Urinary bladder (tissue), 4 donors: ENCODE results near the gene ELOA. TPM values are rescaled to one million over a fixed set of nuclear protein-coding genes. Genes with fewer than 3 reads are reported as not detected.
"Not testable (repeated sequence)": the region's sequence is repeated elsewhere in the genome, so short reads cannot be mapped to it uniquely, and the experiment has no call there.

Source experiments
- DNase-seq: peaks from one replicate; pipeline ENCODE4 v3.0.0-alpha.2; 2015; ENCODE audit errors: extremely low spot score
- H3K27ac ChIP-seq: one replicate; pipeline ENCODE4 v1.5.1; 2013; ENCODE audit warnings: low read depth, mild to moderate bottlenecking, moderate library complexity
- H3K36me3 ChIP-seq: one replicate; pipeline ENCODE4 v1.6.1; 2013; ENCODE audit warnings: mild to moderate bottlenecking, moderate library complexity; ENCODE audit not compliant: insufficient read depth
- H3K4me1 ChIP-seq: one replicate; pipeline ENCODE4 v1.6.1; 2013; ENCODE audit warnings: mild to moderate bottlenecking, moderate library complexity; ENCODE audit not compliant: insufficient read depth
- H3K4me3 ChIP-seq: one replicate; pipeline ENCODE4 v1.5.1; 2013; ENCODE audit warnings: low read depth, low read length
- WGBS: extraction: QIAGEN DNeasy Blood & Tissue Kit; methylation state at CpG from one replicate; pipeline ENCODE4 v1.1.7; 2013; 5-methylcytosine and 5-hydroxymethylcytosine counted together
- polyA plus RNA-seq: library from polyadenylated mRNA; stranded (reverse); fragments of 200-250 nt; gene quantifications from one replicate; pipeline ENCODE4 v1.2.3, GENCODE V29; 2013
- total RNA-seq: library from RNA; depleted of rRNA; stranded (reverse); fragments of >200 nt; gene quantifications from one replicate; pipeline ENCODE4 v1.2.3, GENCODE V29; 2014
- donor health status: healthy with polysubstance abuse.
- donor health status: healthy.

ELOA gene
- total and polyA plus RNA-seq, 2 donors = 17.3 to 21.5 TPM

GRCh38 chr1:23796466-23797271 lies 53.4 kb downstream of the ELOA start:
- Histone ChIP-seq H3K27ac (no peak overlapping the region), H3K4me1 (no peaks in the 10 kb centered on the region), H3K36me3 (no peaks in the 10 kb centered on the region), H3K4me3 (no peak overlapping the region)
- DNase-seq = no peak
- 55% methylated on average over 17 of the region's 17 CpGs for WGBS

GRCh38 chr1:23797478-23798448 lies 54.5 kb downstream of the ELOA start:
- Histone ChIP-seq H3K4me1 (no peaks in the 10 kb centered on the region), H3K27ac (no peak overlapping the region), H3K36me3 (no peaks in the 10 kb centered on the region), H3K4me3 (no peak overlapping the region)
- no peak for DNase-seq
- WGBS = 80% methylated on average over 20 of the region's 20 CpGs

GRCh38 chr1:23798662-23799142 lies 55.4 kb downstream of the ELOA start:
- no peaks in the 10 kb centered on the region for H3K36me3 ChIP-seq
- H3K27ac ChIP-seq = peak overlapping the region; percentile 49
- H3K4me3 ChIP-seq = no peak overlapping the region
- no peaks in the 10 kb centered on the region for H3K4me1 ChIP-seq
- DNase-seq = no peak
- WGBS = 87% methylated on average over 12 of the region's 12 CpGs

GRCh38 chr1:23799255-23799569 lies 55.9 kb downstream of the ELOA start:
- 69% methylated on average over 7 of the region's 7 CpGs for WGBS
- DNase-seq = no peak
- Histone ChIP-seq H3K36me3 (no peaks in the 10 kb centered on the region), H3K4me1 (no peaks in the 10 kb centered on the region), H3K4me3 (no peak overlapping the region), H3K27ac (peak overlapping the region; percentile 38)

GRCh38 chr1:23799570-23800399 lies 56.5 kb downstream of the ELOA start:
- DNase-seq = peak; percentile 62
- H3K27ac ChIP-seq = peak overlapping the region; percentile 90
- no peaks in the 10 kb centered on the region for H3K4me1 ChIP-seq
- WGBS = 3% methylated on average over 48 of the region's 48 CpGs
- H3K4me3 ChIP-seq = peak overlapping the region; percentile 58
- no peaks in the 10 kb centered on the region for H3K36me3 ChIP-seq

- DNase-seq = peak; percentile 86
- under 1% methylated on average over 82 of the region's 82 CpGs for WGBS
- Histone ChIP-seq H3K27ac (peak within 1 kb of the TSS; percentile 90), H3K36me3 (no peaks in the 10 kb centered on the region), H3K4me1 (no peaks in the 10 kb centered on the region), H3K4me3 (peak within 1 kb of the TSS; percentile 58)
These were observed 57.4 kb downstream of the ELOA start, which contains the start of gene GALE for GRCh38 chr1:23800400-23801337. TSS of gene GALE (minus strand) at chr1:23800754. CDS start at chr1:23799007, 1,747 bp downstream.

GRCh38 chr1:23801338-23801748 lies 58.1 kb downstream of the ELOA start:
- whole genome bisulfite sequencing = 20% methylated on average over 19 of the region's 19 CpGs
- no peaks in the 10 kb centered on the region for H3K36me3 ChIP-seq
- peak overlapping the region; percentile 58 for H3K4me3 ChIP-seq
- DNase-seq = no peak
- no peak overlapping the region for H3K27ac ChIP-seq
- no peaks in the 10 kb centered on the region for H3K4me1 ChIP-seq

GRCh38 chr1:23801876-23802275 lies 58.6 kb downstream of the ELOA start:
- Histone ChIP-seq H3K27ac (no peak overlapping the region), H3K4me3 (no peak overlapping the region), H3K4me1 (no peaks in the 10 kb centered on the region), H3K36me3 (no peaks in the 10 kb centered on the region)
- no peak for DNase-seq
- 62% methylated on average over 10 of the region's 10 CpGs for WGBS

- not testable (repeated sequence) for H3K36me3 ChIP-seq, H3K4me1 ChIP-seq, H3K27ac ChIP-seq, DNase-seq, H3K4me3 ChIP-seq
- 95% methylated on average over 7 of the region's 7 CpGs for WGBS
These were observed 59.6 kb downstream of the ELOA start for GRCh38 chr1:23802809-23803342.

GRCh38 chr1:23803674-23804073 lies 60.4 kb downstream of the ELOA start:
- no peak overlapping the region for H3K27ac ChIP-seq
- no peak for DNase-seq
- H3K4me1 ChIP-seq = no peaks in the 10 kb centered on the region
- no peaks in the 10 kb centered on the region for H3K36me3 ChIP-seq
- no peak overlapping the region for H3K4me3 ChIP-seq
- WGBS = 93% methylated on average over 5 of the region's 5 CpGs

GRCh38 chr1:23804183-23804835 lies 61.0 kb downstream of the ELOA start:
- WGBS = 77% methylated on average over 7 of the region's 7 CpGs
- H3K27ac ChIP-seq = no peak overlapping the region
- no peaks in the 10 kb centered on the region for H3K36me3 ChIP-seq
- H3K4me1 ChIP-seq = no peaks in the 10 kb centered on the region
- H3K4me3 ChIP-seq = no peak overlapping the region
- no peak for DNase-seq

GRCh38 chr1:23805025-23805424 lies 61.8 kb downstream of the ELOA start:
- no peak overlapping the region for H3K4me3 ChIP-seq
- no peak overlapping the region for H3K27ac ChIP-seq
- H3K4me1 ChIP-seq = no peaks in the 10 kb centered on the region
- H3K36me3 ChIP-seq = no peaks in the 10 kb centered on the region
- WGBS = 93% methylated on average over 2 of the region's 2 CpGs
- DNase-seq = no peak
